Nephron (organoid): ENCODE data around the gene ADORA1.

ENCODE experiments used
- H3K27ac Mint-ChIP-seq, 3 experiments: 2 replicates each; pipeline ENCODE4 v1.8.0; 2020; ENCODE audit warnings: mixed read lengths in 3 of 3, mild to moderate bottlenecking in 2 of 3, moderate library complexity in 1 of 3
- H3K27me3 Mint-ChIP-seq: 2 replicates; pipeline ENCODE4 v1.8.0; 2021; ENCODE audit warnings: low read depth, mild to moderate bottlenecking, moderate library complexity, mixed read lengths
- H3K36me3 Mint-ChIP-seq: 2 replicates; pipeline ENCODE4 v1.8.0; 2020; ENCODE audit warnings: low read depth, mixed read lengths
- H3K4me1 Mint-ChIP-seq: 2 replicates; pipeline ENCODE4 v1.8.0; 2020; ENCODE audit warnings: mixed read lengths
- H3K4me3 Mint-ChIP-seq, 3 experiments: 2 replicates each; pipeline ENCODE4 v1.8.0; 2020; ENCODE audit warnings: mild to moderate bottlenecking in 3 of 3, mixed read lengths in 3 of 3, moderate library complexity in 2 of 3
- H3K9me3 Mint-ChIP-seq: 2 replicates; pipeline ENCODE4 v1.8.0; 2020; ENCODE audit warnings: mixed read lengths
- TF ChIP-seq, protein P1 (sequence below), 3 experiments: fragments of 200-600 bp; sonication (generic); IDR thresholded peaks; one replicate each; pipeline ENCODE4 v1.5.0; 2021; ENCODE audit warnings: antibody characterized with exemption in 3 of 3; ENCODE audit not compliant: unreplicated experiment in 3 of 3

The ADORA1 gene

DNA sequence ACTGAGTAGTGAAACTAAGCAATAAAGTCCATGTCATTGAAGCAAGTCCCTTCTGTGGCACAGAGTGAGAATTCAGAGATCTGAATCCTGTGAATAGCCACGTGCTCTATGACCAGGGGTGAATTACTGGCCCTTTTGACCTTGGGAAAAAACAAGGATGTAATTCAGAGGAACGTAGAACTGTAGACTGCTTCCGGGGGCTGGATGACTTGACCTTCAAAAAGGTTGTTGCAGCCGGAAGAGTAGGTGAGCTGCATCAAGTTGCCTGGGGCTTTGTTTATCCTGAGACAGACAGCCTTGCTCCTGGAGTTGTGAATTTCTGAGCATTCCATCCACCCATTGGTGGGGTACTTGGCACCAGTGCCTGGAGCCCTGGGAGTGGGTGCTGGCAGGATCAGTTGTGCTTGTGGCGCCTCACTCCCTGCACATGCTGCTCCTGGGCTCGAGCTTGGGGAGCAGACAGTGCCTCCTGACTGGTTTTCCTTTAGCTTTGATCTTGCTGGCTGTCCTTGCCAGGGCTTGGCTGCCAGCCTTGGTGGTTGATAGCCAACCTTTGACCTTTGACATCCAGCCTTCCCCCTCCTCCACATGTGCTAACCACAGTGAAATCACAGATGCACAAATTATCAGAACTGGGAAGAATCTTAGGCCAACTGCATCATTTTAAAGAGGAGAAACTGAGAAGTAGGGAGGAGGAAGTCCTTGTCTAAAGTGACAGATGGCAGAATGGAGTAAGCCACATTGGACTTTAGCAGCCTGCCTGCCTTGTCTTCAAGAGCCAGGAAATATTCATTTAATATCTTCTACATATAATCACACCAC lies 25.5 kb upstream of the ADORA1 start:
- H3K9me3 Mint-ChIP-seq, result peaks cover 14% of the 10 kb centered on the region
- TF ChIP-seq, protein P1, sequence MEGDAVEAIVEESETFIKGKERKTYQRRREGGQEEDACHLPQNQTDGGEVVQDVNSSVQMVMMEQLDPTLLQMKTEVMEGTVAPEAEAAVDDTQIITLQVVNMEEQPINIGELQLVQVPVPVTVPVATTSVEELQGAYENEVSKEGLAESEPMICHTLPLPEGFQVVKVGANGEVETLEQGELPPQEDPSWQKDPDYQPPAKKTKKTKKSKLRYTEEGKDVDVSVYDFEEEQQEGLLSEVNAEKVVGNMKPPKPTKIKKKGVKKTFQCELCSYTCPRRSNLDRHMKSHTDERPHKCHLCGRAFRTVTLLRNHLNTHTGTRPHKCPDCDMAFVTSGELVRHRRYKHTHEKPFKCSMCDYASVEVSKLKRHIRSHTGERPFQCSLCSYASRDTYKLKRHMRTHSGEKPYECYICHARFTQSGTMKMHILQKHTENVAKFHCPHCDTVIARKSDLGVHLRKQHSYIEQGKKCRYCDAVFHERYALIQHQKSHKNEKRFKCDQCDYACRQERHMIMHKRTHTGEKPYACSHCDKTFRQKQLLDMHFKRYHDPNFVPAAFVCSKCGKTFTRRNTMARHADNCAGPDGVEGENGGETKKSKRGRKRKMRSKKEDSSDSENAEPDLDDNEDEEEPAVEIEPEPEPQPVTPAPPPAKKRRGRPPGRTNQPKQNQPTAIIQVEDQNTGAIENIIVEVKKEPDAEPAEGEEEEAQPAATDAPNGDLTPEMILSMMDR (IDR thresholded peaks at IDR 0.05; ENCODE audit: unreplicated experiment in 3 of 3), result no peak
- no peaks in the 10 kb centered on the region for H3K36me3 Mint-ChIP-seq
- H3K4me1 Mint-ChIP-seq, result peaks cover 47% of the 10 kb centered on the region
- peak overlapping the region; percentile 17 to 67 (median 25) for H3K27ac Mint-ChIP-seq
- H3K27me3 Mint-ChIP-seq, result peaks cover 4% of the 10 kb centered on the region
- no peak overlapping the region for H3K4me3 Mint-ChIP-seq

DNA sequence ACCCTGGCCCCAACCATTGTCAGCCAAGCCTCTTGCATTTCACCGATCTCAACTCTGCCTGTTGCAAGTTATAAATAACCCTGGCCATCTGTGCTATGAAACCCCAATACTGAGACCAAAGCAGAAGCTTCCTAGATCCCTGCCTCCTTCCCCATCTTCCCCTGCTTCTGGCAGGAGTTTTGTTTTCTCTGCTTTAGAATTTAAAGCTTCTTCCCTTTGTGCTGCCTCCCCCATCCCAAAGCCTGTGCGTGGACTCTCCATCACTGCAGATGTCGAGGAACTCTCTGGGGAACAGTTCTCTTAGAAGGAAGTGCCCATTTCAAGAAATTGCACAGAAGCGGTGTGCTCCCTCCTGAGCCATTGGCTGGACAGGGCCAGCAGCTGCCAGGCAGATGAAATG lies 24.3 kb upstream of the ADORA1 start:
- H3K4me1 Mint-ChIP-seq, result peaks cover 47% of the 10 kb centered on the region
- H3K4me3 Mint-ChIP-seq, result peak overlapping the region in 2 of 3 experiments; percentile 15 to 26
- peak overlapping the region; percentile 66 to 84 (median 67) for H3K27ac Mint-ChIP-seq
- no peaks in the 10 kb centered on the region for H3K27me3 Mint-ChIP-seq
- TF ChIP-seq, protein P1 (IDR thresholded peaks at IDR 0.05; ENCODE audit: unreplicated experiment in 3 of 3), result no peak
- H3K36me3 Mint-ChIP-seq, result no peaks in the 10 kb centered on the region
- peaks cover 14% of the 10 kb centered on the region for H3K9me3 Mint-ChIP-seq

DNA sequence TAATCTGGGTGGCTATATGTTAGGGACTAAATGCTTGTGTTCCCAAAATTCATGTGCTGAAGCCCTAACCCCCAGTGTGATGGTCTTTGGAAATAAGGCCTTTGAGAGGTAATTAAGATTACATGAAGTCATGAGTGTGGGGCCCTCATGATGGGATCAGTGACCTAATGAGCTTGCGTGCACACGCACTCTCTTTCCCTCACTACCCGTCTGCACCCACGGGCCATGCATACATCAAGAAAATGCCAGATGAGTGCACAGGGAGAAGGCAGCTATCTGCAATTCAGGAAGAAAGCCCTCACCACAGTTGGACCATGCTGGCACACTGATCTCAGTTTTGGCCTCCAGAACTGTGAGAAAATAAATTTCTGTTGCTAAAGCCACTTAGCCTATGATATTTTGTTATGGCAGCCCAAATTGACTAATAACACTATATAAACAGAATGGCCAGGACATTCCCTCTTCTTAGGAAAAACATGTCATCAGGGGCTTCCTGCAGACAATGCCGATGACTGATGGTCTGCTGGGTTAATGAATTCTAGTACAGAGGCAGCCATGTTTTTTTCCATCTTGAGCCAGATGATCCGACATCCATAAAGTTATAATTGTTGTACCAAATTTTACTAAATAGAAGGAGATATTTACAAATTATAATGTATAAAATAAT lies 23.6 kb upstream of the ADORA1 start:
- peaks cover 45% of the 10 kb centered on the region for H3K4me1 Mint-ChIP-seq
- H3K27me3 Mint-ChIP-seq, result no peaks in the 10 kb centered on the region
- TF ChIP-seq, protein P1 (IDR thresholded peaks at IDR 0.05; ENCODE audit: unreplicated experiment in 3 of 3), result no peak
- H3K4me3 Mint-ChIP-seq, result no peak overlapping the region
- H3K27ac Mint-ChIP-seq, result peak overlapping the region in 2 of 3 experiments; percentile 34 to 84
- no peaks in the 10 kb centered on the region for H3K36me3 Mint-ChIP-seq
- peaks cover 14% of the 10 kb centered on the region for H3K9me3 Mint-ChIP-seq

DNA sequence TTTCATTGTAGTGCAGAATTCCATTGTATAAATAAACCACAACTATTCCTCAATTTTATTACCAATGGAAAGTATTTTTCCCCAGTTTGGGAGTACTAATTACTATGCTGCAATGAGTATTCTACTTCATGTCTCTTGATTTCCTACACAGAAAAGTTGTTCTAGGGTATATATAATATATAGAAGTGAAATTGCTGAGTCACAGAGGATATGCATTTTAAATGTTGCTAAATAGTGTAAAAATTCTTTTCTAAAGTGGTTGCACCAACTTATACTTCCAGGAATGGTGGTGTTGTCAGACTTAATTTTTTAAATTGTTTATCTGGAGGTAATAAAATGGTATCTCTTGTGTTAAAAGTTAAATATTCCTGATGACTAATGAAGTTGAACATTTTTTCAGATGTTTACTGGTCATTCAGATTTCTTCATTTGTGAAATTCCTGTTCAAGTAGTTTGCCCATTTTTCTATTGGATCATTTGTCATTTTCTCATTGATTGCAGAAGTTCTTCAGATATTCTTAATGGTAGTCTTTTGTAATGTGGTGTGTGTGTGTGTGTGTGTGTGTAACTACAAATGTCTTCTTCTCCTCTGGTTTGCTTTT lies 22.6 kb upstream of the ADORA1 start:
- TF ChIP-seq, protein P1 (IDR thresholded peaks at IDR 0.05; ENCODE audit: unreplicated experiment in 3 of 3), result no peak
- peaks cover 36% of the 10 kb centered on the region for H3K4me1 Mint-ChIP-seq
- H3K9me3 Mint-ChIP-seq, result peaks cover 14% of the 10 kb centered on the region
- H3K4me3 Mint-ChIP-seq, result no peak overlapping the region
- no peak overlapping the region for H3K27ac Mint-ChIP-seq
- H3K27me3 Mint-ChIP-seq, result no peaks in the 10 kb centered on the region
- no peaks in the 10 kb centered on the region for H3K36me3 Mint-ChIP-seq

DNA sequence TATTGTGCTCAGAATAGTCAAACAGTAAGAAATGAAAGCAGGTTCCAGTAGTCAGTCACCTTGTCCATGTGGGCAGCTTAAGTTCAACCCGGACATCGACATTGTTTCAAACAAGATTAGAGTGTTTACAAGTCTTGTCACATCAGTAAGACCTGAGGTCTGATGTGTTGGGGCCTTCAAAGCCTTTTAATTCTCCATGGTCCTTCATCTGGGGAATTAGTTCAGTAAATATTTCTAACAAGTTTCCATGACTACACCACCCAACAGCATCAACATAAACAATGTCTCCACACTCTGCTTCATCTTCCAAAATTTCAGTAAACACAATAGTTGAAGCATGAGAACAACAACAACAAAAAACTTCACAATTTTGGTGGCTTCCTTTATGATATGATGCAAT lies 15.1 kb upstream of the ADORA1 start:
- Mint-ChIP-seq H3K9me3 (peaks cover 5% of the 10 kb centered on the region), H3K4me1 (peaks cover 12% of the 10 kb centered on the region), H3K4me3 (no peak overlapping the region), H3K27ac (no peak overlapping the region), H3K27me3 (peaks cover 12% of the 10 kb centered on the region), H3K36me3 (no peaks in the 10 kb centered on the region)
- TF ChIP-seq, protein P1 (IDR thresholded peaks at IDR 0.05; ENCODE audit: unreplicated experiment in 3 of 3), result no peak
